ENCODE measurements around the gene CEP295NL.
A peak's percentile ranks its signal among the peaks of the same experiment; 100 is the strongest.

DNA sequence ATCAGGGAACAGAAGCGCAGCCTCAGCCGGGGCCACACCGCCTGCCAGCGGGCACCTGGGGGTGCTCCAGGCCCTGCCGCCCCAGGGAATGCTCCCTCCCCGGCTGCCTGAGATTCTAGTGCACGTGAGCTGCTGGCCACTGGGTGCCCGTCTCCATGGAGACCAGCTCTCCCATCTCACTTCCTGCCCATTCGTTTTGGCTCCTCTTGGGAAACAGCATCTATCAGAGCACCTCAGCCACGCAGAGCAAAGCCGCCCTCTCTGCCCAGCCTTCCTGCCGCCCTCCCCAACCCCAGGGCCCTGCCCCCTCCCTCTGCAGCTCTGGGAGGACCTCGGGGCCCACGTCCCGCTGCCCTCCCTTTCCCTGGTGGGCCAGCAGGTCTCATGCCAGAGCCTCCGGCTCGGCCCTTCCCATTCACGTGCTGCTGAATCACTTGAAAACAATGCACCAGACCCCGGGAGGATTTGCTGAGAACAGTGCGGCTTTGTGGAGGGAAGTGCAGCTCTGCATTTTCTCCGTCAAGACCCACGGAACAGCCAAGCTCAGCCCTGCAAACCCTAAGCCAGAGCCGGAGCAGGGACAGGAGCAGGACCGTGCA, 19.4 kb downstream of the CEP295NL start:
- TF ChIP-seq, protein P1, sequence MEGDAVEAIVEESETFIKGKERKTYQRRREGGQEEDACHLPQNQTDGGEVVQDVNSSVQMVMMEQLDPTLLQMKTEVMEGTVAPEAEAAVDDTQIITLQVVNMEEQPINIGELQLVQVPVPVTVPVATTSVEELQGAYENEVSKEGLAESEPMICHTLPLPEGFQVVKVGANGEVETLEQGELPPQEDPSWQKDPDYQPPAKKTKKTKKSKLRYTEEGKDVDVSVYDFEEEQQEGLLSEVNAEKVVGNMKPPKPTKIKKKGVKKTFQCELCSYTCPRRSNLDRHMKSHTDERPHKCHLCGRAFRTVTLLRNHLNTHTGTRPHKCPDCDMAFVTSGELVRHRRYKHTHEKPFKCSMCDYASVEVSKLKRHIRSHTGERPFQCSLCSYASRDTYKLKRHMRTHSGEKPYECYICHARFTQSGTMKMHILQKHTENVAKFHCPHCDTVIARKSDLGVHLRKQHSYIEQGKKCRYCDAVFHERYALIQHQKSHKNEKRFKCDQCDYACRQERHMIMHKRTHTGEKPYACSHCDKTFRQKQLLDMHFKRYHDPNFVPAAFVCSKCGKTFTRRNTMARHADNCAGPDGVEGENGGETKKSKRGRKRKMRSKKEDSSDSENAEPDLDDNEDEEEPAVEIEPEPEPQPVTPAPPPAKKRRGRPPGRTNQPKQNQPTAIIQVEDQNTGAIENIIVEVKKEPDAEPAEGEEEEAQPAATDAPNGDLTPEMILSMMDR (IDR thresholded peaks at IDR 0.05) = peak in 1 of 4 experiments; percentile 13
- peak; percentile 69 to 79 for TF ChIP-seq POLR2A (IDR thresholded peaks at IDR 0.05)

All from uterus (tissue), 2 donors.